AG04450 (cell line): Measurements from ENCODE around the gene EIF2S2. TPM values are rescaled to one million over a fixed set of nuclear protein-coding genes. Genes with fewer than 3 reads are reported as not detected.
A peak's percentile ranks its signal among the peaks of the same experiment; 100 is the strongest.

ENCODE experiments used
- CTCF ChIA-PET: fragments of 300-600, 350-600 bp; formaldehyde crosslinking; extraction: SDS; loops from one replicate; lab custom pipeline; 2022; ENCODE audit warnings: antibody characterized with exemption, inconsistent platforms; lab: Charles Lee
- POLR2A ChIA-PET: fragments of 350-600 bp; formaldehyde crosslinking; extraction: SDS; loops from one replicate; lab custom pipeline; 2021; ENCODE audit warnings: antibody characterized with exemption, inconsistent platforms; lab: Yijun Ruan, JAX
- DNase-seq: peaks from one replicate; pipeline ENCODE4 v3.0.0-alpha.2; 2011; ENCODE audit warnings: low read depth, low spot score
- H3K27ac ChIP-seq: one replicate; pipeline ENCODE4 v1.5.1; 2012; ENCODE audit warnings: low read depth, low read length, control low read depth
- H3K27me3 ChIP-seq: one replicate; pipeline ENCODE4 v1.6.0; 2012; ENCODE audit warnings: low read length; ENCODE audit not compliant: control insufficient read depth, insufficient read depth
- H3K4me3 ChIP-seq: 2 replicates; pipeline ENCODE4 v1.5.1; 2011; ENCODE audit warnings: mild to moderate bottlenecking, low read depth, low read length, control low read depth
- H3K9me3 ChIP-seq: 2 replicates; pipeline ENCODE4 v1.5.1; 2012; ENCODE audit warnings: low read length; ENCODE audit not compliant: control insufficient read depth, insufficient read depth
- polyA plus RNA-seq: library from polyadenylated mRNA; depleted of rRNA; stranded (reverse); fragments of >200 nt; gene quantifications from 2 replicates; pipeline ENCODE4 v1.2.3, GENCODE V29; 2011
- TF ChIP-seq, protein P1 (sequence below): IDR thresholded peaks from 2 replicates; pipeline ENCODE4 v1.5.1; 2011; ENCODE audit warnings: low read depth, low read length, control low read depth, inconsistent platforms

EIF2S2 gene
- polyA plus RNA-seq, 1 experiment, result 161 TPM

DNA sequence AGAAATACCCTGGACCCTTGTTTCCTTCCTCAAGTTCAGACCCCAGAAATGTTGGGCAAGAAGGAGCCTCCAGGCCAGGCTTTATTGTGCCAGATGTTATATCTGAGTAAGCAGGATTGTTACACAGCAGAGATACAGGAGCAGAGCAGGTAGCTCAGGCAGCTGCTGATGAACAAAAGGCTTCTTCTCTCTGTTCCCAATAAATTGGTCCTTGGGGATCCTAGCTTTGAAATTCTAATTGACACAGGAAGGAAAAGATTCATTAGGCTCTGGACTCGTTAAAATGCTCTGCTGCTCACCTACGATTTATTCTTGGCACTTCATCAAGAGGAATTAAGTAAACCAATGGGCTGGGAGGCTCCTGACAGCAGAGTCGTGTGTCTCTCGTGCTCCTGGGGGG lies 64.1 kb downstream of the EIF2S2 start:
- ChIA-PET CTCF (interaction anchor here (0.5 to 1.1 kb wide), 3 partner anchors 65 to 316 kb away, joined by 3 read pairs; no protein-coding TSS in a partner anchor), POLR2A (no interaction called here)
- TF ChIP-seq, protein P1, sequence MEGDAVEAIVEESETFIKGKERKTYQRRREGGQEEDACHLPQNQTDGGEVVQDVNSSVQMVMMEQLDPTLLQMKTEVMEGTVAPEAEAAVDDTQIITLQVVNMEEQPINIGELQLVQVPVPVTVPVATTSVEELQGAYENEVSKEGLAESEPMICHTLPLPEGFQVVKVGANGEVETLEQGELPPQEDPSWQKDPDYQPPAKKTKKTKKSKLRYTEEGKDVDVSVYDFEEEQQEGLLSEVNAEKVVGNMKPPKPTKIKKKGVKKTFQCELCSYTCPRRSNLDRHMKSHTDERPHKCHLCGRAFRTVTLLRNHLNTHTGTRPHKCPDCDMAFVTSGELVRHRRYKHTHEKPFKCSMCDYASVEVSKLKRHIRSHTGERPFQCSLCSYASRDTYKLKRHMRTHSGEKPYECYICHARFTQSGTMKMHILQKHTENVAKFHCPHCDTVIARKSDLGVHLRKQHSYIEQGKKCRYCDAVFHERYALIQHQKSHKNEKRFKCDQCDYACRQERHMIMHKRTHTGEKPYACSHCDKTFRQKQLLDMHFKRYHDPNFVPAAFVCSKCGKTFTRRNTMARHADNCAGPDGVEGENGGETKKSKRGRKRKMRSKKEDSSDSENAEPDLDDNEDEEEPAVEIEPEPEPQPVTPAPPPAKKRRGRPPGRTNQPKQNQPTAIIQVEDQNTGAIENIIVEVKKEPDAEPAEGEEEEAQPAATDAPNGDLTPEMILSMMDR, result no peak
- Histone ChIP-seq H3K27me3 (no peaks in the 10 kb centered on the region), H3K4me3 (no peak overlapping the region), H3K27ac (no peak overlapping the region), H3K9me3 (no peaks in the 10 kb centered on the region)
- DNase-seq, result no peak

DNA sequence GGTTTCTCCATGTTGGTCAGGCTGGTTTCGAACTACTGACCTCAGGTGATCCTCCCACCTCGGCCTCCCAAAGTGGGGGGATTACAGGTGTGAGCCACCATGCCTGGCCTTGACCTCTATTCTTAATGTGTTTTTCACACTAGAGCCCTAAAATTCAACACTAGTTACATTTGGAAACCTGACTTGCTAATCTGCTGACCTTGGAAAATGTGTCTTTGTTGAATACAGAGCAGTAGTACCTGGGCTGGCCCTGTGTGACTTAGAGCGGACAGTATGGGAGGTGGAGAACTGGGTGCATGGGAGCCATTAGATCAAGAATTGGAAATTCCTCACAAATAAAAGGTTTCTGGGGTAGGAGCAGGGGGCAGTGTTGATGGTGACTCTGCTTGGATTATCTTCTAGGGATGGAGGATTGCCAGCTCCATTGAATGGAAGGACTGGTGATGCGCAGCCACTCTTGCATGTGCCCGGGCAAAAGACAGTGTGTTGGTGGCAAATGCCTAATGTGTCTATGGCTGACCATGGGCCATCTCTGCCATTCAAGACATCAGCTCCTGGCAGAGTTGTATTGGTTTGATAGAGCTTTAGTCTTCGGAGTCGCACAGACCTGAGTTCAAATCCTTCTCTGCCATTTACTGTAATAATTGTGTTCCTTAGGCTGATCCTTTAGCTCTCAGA lies 64.9 kb downstream of the EIF2S2 start:
- DNase-seq, result no peak
- no peak overlapping the region for H3K4me3 ChIP-seq
- H3K9me3 ChIP-seq, result no peaks in the 10 kb centered on the region
- TF ChIP-seq, protein P1, result no peak
- no peak overlapping the region for H3K27ac ChIP-seq
- ChIA-PET POLR2A (no interaction called here), CTCF (interaction anchor here (0.7 to 1.1 kb wide), 3 partner anchors 184 to 315 kb away, joined by 3 to 5 read pairs (median 3); no protein-coding TSS in a partner anchor)
- no peaks in the 10 kb centered on the region for H3K27me3 ChIP-seq

DNA sequence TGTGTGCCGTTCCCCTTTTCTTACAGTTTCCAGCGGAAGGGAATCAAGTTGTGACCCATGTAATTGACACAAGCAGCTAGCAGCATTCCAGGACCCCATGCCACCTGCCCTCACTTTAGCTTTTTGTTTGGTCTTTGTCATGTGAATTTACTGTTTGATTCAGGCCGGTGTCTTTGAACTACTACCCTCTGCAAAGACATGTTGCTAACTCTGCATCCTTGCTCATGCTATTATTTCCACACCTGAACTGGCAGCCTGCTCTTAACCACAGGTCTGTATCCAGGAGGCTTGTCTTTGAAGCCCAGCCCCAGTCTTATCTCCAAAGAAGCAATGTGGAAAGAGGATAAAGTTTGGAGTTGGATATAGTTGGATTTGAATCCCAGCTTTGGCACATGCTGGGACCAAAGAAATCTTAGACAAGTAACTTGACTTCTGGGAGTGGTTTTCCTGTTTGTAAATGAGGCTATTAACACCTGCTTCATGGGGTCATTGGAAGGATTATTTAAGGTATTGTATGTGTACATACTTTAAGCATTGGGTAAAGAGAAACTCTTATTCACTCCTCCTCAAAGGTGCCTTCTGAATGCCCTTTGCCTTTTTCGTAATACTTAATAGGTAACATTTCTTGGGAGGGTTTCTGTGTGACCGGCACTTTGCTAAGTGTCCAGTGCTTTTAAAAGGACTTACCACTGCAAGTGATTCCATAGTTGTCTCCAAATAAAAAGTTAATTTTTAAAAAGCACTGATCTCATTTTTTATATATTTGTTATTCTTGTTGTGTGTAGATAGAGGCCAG lies 65.9 kb downstream of the EIF2S2 start:
- no peak for DNase-seq
- H3K4me3 ChIP-seq, result no peak overlapping the region
- TF ChIP-seq, protein P1, result no peak
- H3K27me3 ChIP-seq, result no peaks in the 10 kb centered on the region
- no peak overlapping the region for H3K27ac ChIP-seq
- CTCF ChIA-PET, result interaction anchor here (1.6 kb wide), 1 partner anchor 24 kb away, joined by 3 read pairs; no protein-coding TSS in a partner anchor
- POLR2A ChIA-PET, result no interaction called here
- H3K9me3 ChIP-seq, result no peaks in the 10 kb centered on the region

DNA sequence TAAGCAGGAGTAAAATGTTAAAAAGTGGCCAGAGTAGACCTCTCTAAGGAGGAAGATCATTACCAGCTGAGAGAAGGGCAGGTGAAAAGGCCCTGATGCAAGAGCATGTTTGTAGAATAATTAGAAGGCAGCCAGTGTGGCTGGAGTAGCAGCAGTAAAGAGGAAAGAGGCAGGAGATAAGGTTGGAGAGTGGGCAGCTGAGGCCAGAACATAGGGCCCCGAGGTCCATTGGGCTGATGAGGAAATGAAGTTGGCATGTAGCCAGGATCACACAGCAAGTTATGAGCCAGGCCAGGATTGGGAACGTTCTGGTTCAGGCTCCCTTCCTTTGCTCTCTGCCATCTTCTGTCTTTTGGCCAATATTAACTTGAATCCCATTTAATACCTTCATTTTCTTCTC lies 66.7 kb downstream of the EIF2S2 start:
- Histone ChIP-seq H3K27ac (no peak overlapping the region), H3K9me3 (no peaks in the 10 kb centered on the region), H3K27me3 (no peaks in the 10 kb centered on the region), H3K4me3 (no peak overlapping the region)
- ChIA-PET POLR2A (interaction anchor here (0.6 kb wide), 1 partner anchor 19 kb away, joined by 8 read pairs; no protein-coding TSS in a partner anchor), CTCF (interaction anchor here (1.6 kb wide), 1 partner anchor 25 kb away, joined by 3 read pairs; no protein-coding TSS in a partner anchor)
- TF ChIP-seq, protein P1, result no peak
- DNase-seq, result no peak

DNA sequence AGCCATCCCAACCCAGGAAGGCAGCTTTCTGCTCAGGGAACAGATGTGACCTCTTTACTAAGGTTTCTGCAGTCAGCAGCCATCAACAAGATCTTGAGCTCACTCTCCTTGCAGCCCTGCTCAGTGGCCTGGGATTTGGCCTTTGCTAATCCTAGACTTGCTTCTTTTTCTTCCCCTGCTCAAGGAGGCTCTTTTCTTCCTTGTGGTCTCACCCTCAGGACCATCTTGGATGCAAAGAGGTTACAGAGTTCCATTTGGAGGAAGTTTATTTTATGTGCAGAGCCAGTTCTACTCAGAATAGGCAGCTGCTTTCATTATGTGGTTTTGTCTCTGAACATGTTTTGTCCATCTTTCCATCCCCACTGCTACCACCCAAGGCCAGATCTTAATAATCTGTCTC lies 69.0 kb downstream of the EIF2S2 start:
- Histone ChIP-seq H3K4me3 (no peak overlapping the region), H3K27me3 (no peaks in the 10 kb centered on the region), H3K9me3 (no peaks in the 10 kb centered on the region), H3K27ac (peak overlapping the region; percentile 11)
- POLR2A ChIA-PET, result interaction anchor here (0.9 kb wide), 1 partner anchor 50 kb away, joined by 3 read pairs; the partner anchor contains the start of gene RALY
- no peak for DNase-seq
- CTCF ChIA-PET, result interaction anchor here (0.6 to 0.9 kb wide), 2 partner anchors 27 to 626 kb away, joined by 3 read pairs; no protein-coding TSS in a partner anchor
- TF ChIP-seq, protein P1, result no peak
